Immature natural killer cell (primary cell): Measurements from ENCODE around the gene LOXHD1. TPM values are rescaled to one million over a fixed set of nuclear protein-coding genes. Genes with fewer than 3 reads are reported as not detected.

ENCODE experiments used
- DNase-seq, 3 donors: peaks; one replicate each; pipeline ENCODE4 v3.0.0; 2022; ENCODE audit warnings: mixed read lengths in 1 of 3
- H3K27ac Mint-ChIP-seq, 6 donors: one replicate each; pipeline ENCODE4 v1.8.0; 2020; ENCODE audit warnings: mixed read lengths in 6 of 6, mild to moderate bottlenecking in 5 of 6, inconsistent platforms in 4 of 6, moderate library complexity in 3 of 6
- H3K27me3 Mint-ChIP-seq, 3 donors: one replicate each; pipeline ENCODE4 v1.8.0; 2020 to 2021; ENCODE audit warnings: low read depth in 3 of 3, mild to moderate bottlenecking in 3 of 3, mixed read lengths in 3 of 3, moderate library complexity in 3 of 3, inconsistent platforms in 1 of 3
- H3K36me3 Mint-ChIP-seq, 3 donors: one replicate each; pipeline ENCODE4 v1.8.0; 2020; ENCODE audit warnings: mixed read lengths in 3 of 3, inconsistent platforms in 2 of 3, mild to moderate bottlenecking in 2 of 3
- H3K4me1 Mint-ChIP-seq, 2 donors: one replicate each; pipeline ENCODE4 v1.8.0; 2020; ENCODE audit warnings: inconsistent platforms in 2 of 2, mild to moderate bottlenecking in 2 of 2, mixed read lengths in 2 of 2, moderate library complexity in 1 of 2
- H3K4me3 Mint-ChIP-seq, 5 donors: one replicate each; pipeline ENCODE4 v1.8.0; 2020; ENCODE audit warnings: mild to moderate bottlenecking in 5 of 5, mixed read lengths in 5 of 5, inconsistent platforms in 3 of 5, moderate library complexity in 3 of 5
- H3K9me3 Mint-ChIP-seq, 6 donors: one replicate each; pipeline ENCODE4 v1.8.0; 2020; ENCODE audit warnings: mild to moderate bottlenecking in 6 of 6, mixed read lengths in 6 of 6, inconsistent platforms in 4 of 6, moderate library complexity in 3 of 6
- polyA plus RNA-seq, 3 donors: library from polyadenylated mRNA; unstranded; fragments of 300-500 nt; fragmentation: Illumina TruSeq; gene quantifications; one replicate each; pipeline ENCODE4 v1.2.3, GENCODE V29; 2021

The LOXHD1 gene
- polyA plus RNA-seq, 3 donors from 2014 or later: 0.07 TPM; not detected in 2

DNA sequence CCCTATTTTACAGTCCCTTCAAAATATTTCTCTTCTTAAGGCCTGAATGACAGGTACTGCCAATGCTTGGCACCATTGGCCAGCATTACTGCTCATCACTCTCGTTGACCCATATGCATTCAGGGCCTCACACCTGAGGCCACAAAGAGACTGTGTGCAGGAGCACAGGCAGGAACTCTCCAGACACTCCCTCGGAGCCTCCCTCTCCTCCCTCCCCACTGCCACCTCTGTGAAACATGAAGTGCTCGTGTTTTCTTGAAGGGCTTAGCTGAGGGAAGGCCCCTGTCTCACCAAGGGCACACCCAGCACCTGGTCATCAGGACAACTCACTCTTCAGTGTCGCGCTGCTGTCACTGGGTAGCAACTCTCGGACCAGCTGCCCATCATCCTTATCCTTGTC lies 85.3 kb downstream of the LOXHD1 start:
- DNase-seq: no peak
- Mint-ChIP-seq H3K9me3 (no peaks in the 10 kb centered on the region), H3K4me1 (no peaks in the 10 kb centered on the region), H3K27ac (no peak overlapping the region), H3K4me3 (no peak overlapping the region), H3K27me3 (peaks cover 0 to 8% (median 0%) of the 10 kb centered on the region in 3 donors), H3K36me3 (no peaks in the 10 kb centered on the region)

DNA sequence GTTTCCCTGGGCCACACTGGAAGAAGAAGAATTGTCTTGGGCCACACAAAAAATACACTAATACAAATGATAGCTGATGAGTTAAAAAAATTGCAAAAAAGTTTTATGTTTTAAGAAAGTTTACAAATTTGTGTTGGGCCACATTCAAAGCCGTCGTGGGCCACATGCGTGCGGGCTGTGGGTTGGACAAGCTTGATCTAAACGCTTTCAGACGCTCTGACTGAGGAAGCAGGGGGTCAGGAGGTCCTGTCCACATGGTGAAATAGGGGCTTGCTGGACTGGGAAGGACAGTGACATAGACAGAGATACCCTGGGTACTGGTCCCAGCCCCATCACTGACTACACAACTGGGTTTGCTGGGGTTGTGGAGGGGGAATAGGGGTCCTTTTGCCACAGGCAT lies 86.4 kb downstream of the LOXHD1 start:
- Mint-ChIP-seq H3K27me3 (peaks cover 0 to 8% (median 0%) of the 10 kb centered on the region in 3 donors), H3K27ac (no peak overlapping the region), H3K36me3 (no peaks in the 10 kb centered on the region), H3K4me3 (no peak overlapping the region), H3K9me3 (no peaks in the 10 kb centered on the region), H3K4me1 (no peaks in the 10 kb centered on the region)
- no peak for DNase-seq

DNA sequence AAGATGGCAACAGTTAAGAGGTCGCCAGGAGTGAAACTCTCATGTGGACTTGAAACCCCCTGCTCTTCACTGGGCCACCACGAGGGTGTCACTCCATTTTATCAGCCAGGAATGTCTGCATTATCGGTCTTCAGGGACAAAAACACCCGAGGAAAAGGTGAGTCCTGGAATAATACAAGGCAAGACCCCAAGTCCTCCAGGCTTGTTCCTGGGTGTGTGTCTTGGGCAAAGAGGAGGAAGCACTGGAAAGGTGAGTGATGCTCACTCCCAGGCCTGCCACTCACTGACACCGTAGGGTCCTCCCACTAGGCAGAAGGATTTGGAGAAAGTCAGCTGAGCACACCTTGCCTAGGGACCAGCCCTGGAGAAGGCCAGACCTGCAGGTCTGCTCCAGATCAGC lies 86.9 kb downstream of the LOXHD1 start:
- no peaks in the 10 kb centered on the region for H3K9me3 Mint-ChIP-seq
- no peaks in the 10 kb centered on the region for H3K36me3 Mint-ChIP-seq
- H3K4me3 Mint-ChIP-seq: no peak overlapping the region
- no peak for DNase-seq
- peaks cover 3 to 8% (median 3%) of the 10 kb centered on the region in 3 donors for H3K27me3 Mint-ChIP-seq
- H3K27ac Mint-ChIP-seq: no peak overlapping the region
- H3K4me1 Mint-ChIP-seq: no peaks in the 10 kb centered on the region

DNA sequence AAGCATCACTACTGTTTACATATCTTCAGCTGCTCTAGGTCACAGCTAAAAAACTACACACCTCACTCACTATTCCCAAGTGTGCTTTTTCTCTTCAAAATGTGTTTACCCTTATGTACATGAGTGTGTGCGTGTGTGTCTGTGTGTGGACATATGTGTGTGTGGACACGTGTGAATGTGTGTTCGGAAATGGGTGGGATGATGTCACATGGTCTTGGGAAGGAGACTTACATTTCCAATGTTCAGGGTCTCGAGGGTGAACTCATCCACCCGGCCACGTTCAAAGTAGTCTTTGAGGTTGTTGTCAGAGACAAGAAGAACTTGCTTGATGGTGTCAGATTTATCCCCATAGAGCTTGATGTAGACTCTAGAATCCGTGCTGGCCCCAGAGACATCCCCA lies 87.8 kb downstream of the LOXHD1 start:
- H3K27ac Mint-ChIP-seq: no peak overlapping the region
- peaks cover 3 to 8% (median 3%) of the 10 kb centered on the region in 3 donors for H3K27me3 Mint-ChIP-seq
- H3K4me1 Mint-ChIP-seq: no peaks in the 10 kb centered on the region
- no peaks in the 10 kb centered on the region for H3K9me3 Mint-ChIP-seq
- no peak for DNase-seq
- no peak overlapping the region for H3K4me3 Mint-ChIP-seq
- H3K36me3 Mint-ChIP-seq: no peaks in the 10 kb centered on the region

DNA sequence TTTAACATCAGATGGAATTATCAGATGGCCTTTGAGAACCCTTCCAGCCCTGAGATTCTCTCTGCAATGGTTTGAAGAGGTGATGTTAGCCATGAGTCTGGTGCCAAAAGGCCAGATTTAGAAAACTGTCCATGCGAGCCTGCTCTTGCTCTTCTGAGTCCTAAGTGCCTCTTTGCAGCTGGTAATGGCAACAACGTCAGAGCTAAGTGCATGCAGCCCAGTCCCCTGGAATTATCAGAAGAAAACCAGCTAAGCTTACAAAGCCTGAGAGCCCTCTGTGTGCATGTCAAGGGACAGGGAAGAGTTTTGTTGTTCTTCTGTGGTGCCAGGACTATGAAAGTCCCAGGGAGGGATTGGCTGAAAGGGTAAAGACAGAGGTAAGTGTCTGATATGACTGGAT lies 89.8 kb downstream of the LOXHD1 start:
- Mint-ChIP-seq H3K27me3 (peaks cover 3 to 8% (median 7%) of the 10 kb centered on the region in 3 donors), H3K4me3 (no peak overlapping the region)

DNA sequence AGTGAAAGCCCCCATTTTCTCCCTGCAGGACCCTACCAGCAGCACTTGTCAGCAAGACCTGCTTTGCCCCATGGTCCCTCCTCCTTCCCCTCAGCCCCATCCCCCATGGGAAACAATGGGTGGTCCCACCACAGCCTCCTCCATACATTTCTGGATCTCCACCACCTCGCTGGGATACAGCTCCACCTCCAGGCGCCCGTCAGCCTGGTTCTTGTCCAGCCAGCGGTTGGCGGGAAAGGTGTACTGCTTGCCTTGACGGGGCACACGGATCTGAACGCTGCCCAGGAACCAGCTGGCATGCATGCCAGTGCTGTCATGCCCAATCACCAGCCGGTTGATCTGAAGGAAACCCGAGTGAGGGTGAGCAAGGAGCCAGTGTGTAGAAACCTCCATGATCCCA lies 90.9 kb downstream of the LOXHD1 start:
- H3K27ac Mint-ChIP-seq: no peak overlapping the region
- H3K27me3 Mint-ChIP-seq: peaks cover 5 to 8% (median 7%) of the 10 kb centered on the region in 3 donors
- H3K9me3 Mint-ChIP-seq: no peaks in the 10 kb centered on the region
- H3K36me3 Mint-ChIP-seq: no peaks in the 10 kb centered on the region
- DNase-seq: no peak
- no peak overlapping the region for H3K4me3 Mint-ChIP-seq
- no peaks in the 10 kb centered on the region for H3K4me1 Mint-ChIP-seq

More for the DNA sequence above, 89.8 kb downstream of the LOXHD1 start:
- DNase-seq: no peak
- Mint-ChIP-seq H3K27ac (no peak overlapping the region), H3K9me3 (no peaks in the 10 kb centered on the region), H3K36me3 (no peaks in the 10 kb centered on the region), H3K4me1 (no peaks in the 10 kb centered on the region)

DNA sequence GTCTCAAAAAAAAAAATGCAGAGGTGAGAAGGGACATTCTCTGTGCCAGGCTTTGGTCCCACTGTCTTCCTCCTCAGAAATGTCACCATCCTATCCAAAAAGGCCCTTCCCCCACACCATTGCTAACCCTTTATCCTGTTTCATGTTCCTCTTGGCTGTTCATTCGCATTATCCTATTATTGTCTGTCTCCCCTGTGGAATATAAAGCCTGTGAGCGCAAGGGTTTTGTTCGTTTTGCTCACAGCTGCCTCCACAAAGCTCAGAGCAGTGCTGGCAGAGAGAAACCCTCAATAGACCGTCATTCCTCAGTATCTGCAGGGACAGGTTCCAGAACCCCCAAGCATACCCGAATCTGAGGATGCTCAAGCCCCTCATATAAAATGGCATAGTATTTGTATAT lies 91.8 kb downstream of the LOXHD1 start:
- H3K9me3 Mint-ChIP-seq: no peaks in the 10 kb centered on the region
- H3K27ac Mint-ChIP-seq: no peak overlapping the region
- DNase-seq: no peak
- H3K4me1 Mint-ChIP-seq: no peaks in the 10 kb centered on the region
- H3K36me3 Mint-ChIP-seq: no peaks in the 10 kb centered on the region
- H3K4me3 Mint-ChIP-seq: no peak overlapping the region
- H3K27me3 Mint-ChIP-seq: peaks cover 7 to 12% (median 9%) of the 10 kb centered on the region in 3 donors

DNA sequence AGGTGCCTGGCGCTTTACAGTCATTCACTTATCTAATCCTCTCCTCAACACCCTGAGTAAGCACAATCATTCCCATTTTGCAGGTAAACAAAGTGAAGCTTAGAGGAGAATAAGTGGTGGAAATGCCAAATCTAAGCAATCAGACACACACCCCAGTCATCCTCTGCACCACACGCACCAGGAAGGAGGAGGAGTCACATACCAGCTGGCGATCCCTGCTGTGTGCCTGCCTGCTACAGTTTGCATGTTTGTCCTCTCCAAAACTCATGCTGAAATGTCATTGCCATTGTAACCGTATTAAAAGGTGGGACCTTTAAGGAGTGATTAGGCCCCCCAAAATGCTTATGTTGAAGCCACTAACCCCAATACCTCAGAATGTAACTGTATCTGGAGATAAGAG lies 93.7 kb downstream of the LOXHD1 start:
- Mint-ChIP-seq H3K36me3 (no peaks in the 10 kb centered on the region), H3K4me3 (no peak overlapping the region), H3K27me3 (peaks cover 7 to 9% (median 8%) of the 10 kb centered on the region in 3 donors), H3K27ac (no peak overlapping the region), H3K9me3 (no peaks in the 10 kb centered on the region), H3K4me1 (no peaks in the 10 kb centered on the region)
- DNase-seq: no peak

DNA sequence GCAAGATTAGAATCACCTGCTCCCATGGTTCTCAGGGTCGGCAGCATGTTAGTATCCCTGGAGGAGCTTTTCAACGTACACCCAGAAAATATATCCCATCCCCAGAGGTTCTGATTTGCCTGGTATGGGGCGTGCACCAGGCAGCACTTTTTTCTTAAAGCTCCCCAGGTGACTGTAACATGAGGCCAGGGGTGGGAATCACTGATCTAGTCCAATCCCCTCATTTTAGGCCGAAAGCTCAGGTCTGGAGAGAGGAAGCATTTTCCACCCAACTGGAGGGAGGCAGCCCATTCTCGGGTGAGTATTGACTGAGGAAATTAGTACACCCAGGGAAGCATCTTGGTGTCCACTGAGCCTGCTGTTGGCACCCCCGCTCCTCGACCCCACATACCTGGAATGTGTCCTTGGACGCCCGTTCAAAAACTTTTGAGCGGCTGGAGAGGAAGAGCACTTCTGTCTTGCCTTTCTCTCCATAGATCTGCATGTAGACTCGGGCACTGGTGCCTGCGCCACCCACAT lies 94.3 kb downstream of the LOXHD1 start:
- Mint-ChIP-seq H3K27me3 (peaks cover 7 to 9% (median 8%) of the 10 kb centered on the region in 3 donors), H3K27ac (no peak overlapping the region), H3K4me1 (no peaks in the 10 kb centered on the region)

DNA sequence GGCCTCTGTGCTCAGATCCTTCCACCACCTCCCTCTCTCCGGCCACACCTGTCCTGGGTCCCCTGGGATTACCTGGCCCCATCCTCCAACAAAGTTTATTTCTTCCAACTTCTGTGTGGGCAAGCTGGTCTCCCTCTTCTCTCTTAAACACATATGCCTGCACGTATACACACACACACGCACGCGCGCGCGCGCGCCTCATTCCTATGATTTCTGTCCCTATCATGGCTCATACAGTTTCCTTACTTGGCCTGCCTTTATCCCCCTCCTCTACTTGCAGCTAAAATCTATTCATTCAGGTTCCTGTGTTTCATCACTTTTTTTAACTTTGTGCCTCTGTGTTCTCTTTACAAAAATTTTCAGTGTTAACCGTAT lies 96.4 kb downstream of the LOXHD1 start:
- H3K27ac Mint-ChIP-seq: peak overlapping the region in 1 of 6 donors; percentile 13
- no peak overlapping the region for H3K4me3 Mint-ChIP-seq
- no peaks in the 10 kb centered on the region for H3K36me3 Mint-ChIP-seq
- no peaks in the 10 kb centered on the region for H3K4me1 Mint-ChIP-seq
- H3K9me3 Mint-ChIP-seq: no peaks in the 10 kb centered on the region
- DNase-seq: no peak
- peaks cover 5 to 9% (median 9%) of the 10 kb centered on the region in 3 donors for H3K27me3 Mint-ChIP-seq

More for the DNA sequence above, 94.3 kb downstream of the LOXHD1 start:
- no peaks in the 10 kb centered on the region for H3K9me3 Mint-ChIP-seq
- no peak overlapping the region for H3K4me3 Mint-ChIP-seq
- H3K36me3 Mint-ChIP-seq: no peaks in the 10 kb centered on the region
- no peak for DNase-seq

DNA sequence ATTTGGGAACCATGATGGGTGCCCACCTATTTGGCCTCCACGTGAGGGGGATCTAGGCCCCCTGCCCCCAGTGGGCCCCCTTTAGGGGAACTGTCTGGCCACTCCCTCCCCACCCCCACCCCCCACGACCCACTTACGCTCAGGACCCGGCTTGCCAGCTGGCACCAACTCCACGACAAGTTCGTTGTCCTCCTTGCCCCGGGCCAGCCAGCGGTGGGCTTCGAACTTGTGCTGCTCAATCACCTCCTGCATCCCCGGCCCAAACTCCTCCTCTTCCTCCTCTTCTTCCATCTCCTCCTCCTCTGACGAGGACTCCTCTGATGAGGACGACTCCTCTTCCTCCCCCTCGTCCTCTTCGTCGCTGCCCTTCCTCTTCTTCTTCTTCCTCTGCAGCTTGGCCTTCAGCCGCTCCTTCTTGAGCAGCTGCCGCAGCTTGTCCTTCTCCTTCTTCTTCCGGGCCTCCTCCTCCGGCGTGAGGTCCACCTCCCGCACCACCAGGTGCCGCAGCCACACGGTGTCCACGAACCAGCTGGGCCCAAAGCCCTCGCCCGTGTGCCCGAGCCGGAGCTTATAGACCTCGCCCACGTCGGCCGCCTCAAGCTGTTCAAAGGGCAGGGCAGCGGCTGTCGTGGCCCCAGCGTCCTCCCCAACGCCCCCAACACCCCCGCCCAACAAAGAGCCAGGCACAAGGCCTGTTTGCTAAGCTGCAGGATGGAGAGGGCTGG lies 96.9 kb downstream of the LOXHD1 start:
- Mint-ChIP-seq H3K27ac (no peak overlapping the region), H3K4me1 (no peaks in the 10 kb centered on the region), H3K27me3 (peaks cover 5 to 6% (median 6%) of the 10 kb centered on the region in 3 donors), H3K4me3 (no peak overlapping the region), H3K9me3 (no peaks in the 10 kb centered on the region), H3K36me3 (no peaks in the 10 kb centered on the region)
- DNase-seq: no peak

DNA sequence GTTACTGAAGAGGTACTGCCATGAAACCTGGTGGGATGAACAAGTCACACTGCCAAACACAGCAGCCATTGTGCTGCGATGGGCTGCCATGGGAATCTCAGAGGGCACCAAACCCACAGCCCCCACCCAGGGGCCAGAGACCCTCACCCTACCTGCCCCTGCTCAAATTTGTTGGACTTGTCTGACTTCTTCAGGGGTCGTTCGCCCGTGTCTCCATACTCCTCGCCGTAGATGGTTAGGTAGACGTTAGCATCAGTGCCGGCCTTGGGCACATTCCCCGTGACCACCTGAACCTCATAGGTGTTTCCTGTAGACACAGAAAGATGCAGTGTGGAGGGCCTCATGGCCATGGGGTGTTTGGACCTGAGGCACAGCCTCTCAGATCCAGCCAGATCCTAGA lies 97.7 kb downstream of the LOXHD1 start:
- Mint-ChIP-seq H3K36me3 (no peaks in the 10 kb centered on the region), H3K9me3 (no peaks in the 10 kb centered on the region), H3K4me3 (no peak overlapping the region), H3K4me1 (no peaks in the 10 kb centered on the region), H3K27me3 (peaks cover 5 to 6% (median 6%) of the 10 kb centered on the region in 3 donors), H3K27ac (no peak overlapping the region)
- DNase-seq: no peak

DNA sequence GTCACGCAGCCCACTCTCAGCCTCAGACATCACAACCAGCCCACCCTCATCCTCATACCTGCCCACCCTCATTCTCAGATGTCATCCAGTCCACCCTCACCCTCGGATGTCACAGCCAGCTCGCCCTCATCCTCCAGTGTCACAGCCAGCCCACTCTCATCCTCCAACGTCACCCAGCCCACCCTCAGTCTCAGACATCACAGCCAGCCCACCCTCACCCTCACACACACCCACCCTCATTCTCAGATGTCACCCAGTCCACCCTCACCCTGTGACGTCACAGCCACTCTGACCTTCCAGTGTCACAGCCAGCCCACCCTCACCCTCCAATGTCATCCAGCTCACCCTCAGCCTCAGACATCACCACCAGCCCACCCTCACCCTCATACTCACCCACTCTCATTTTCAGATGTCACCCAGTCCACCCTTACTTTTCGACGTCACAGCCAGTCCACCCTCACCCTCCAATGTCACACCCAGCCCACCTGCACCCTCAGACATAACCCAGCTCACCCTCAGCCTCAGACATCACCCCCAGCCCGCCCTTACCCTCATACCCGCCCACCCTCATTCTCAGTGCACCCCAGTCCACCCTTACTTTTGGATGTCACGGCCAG lies 100.3 kb downstream of the LOXHD1 start:
- Mint-ChIP-seq H3K4me3 (no peak overlapping the region), H3K36me3 (no peaks in the 10 kb centered on the region), H3K27ac (no peak overlapping the region), H3K27me3 (peaks cover 1 to 10% (median 6%) of the 10 kb centered on the region in 3 donors), H3K4me1 (no peaks in the 10 kb centered on the region), H3K9me3 (no peaks in the 10 kb centered on the region)
- DNase-seq: no peak

DNA sequence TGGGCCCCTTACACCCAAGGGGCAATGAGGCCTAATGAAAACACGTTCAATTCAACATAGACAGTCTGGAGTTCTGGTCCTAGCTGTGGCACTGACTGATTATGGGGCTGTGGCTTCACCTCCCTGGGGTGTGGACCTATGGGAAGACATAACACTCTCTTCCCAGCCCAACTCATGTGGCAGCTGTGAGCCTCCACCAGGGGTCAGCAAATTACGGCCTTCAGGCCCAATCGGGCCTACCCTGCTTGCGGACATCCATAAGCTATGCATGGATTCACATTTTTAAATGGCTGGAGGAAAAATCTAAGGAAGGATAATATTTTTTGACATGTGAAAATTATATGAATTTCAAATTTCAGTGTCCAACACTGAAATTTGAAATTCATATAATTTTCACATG lies 101.3 kb downstream of the LOXHD1 start:
- Mint-ChIP-seq H3K36me3 (no peaks in the 10 kb centered on the region), H3K4me1 (no peaks in the 10 kb centered on the region), H3K9me3 (no peaks in the 10 kb centered on the region), H3K27me3 (peaks cover 1 to 9% (median 5%) of the 10 kb centered on the region in 3 donors), H3K27ac (no peak overlapping the region), H3K4me3 (no peak overlapping the region)
- DNase-seq: peak in 1 of 3 donors; percentile 10
